ENCODE results near the gene DLG2.

DLG2 gene

DNA sequence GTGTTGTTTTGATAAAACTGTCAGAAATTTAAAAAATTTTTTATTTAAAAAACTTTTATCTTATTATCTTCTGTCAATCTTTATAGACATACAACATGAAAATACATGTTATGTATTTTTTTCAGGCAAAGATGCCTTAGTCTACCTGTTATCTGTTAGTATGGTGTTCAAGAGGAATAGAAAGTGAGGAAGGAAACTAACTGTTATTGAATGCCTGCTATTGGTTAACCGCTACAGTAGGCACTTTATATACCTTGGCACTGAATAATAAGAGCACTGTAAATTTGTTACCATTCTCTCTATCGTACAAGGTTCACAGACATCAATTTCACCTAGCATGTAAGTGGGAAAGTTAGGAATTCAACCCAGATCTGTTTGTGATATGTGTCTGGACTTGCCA lies 2068.9 kb downstream of the DLG2 start:
- Histone ChIP-seq H3K9me2 (ENCODE audit: low read depth, low read length) (no peaks in the 10 kb centered on the region), H3K4me2 (ENCODE audit: low read length) (peak overlapping the region; percentile 32; the same call in 1 of the 2 replicates), H2AFZ (ENCODE audit: low read length) (no peak overlapping the region), H3K9me3 (ENCODE audit: low read length) (no peaks in the 10 kb centered on the region), H3F3A (ENCODE audit: insufficient read depth, low read length) (no peaks in the 10 kb centered on the region), H4K20me1 (ENCODE audit: insufficient read depth, low read length) (no peaks in the 10 kb centered on the region), H3K4me3 (ENCODE audit: low read depth, low read length, poor library complexity, severe bottlenecking) (no peak overlapping the region), H3K27me3 (ENCODE audit: insufficient read depth, low read length) (no peaks in the 10 kb centered on the region), H3K79me2 (ENCODE audit: insufficient read depth, low read length) (no peaks in the 10 kb centered on the region), H3K4me1 (ENCODE audit: insufficient read depth, low read length, severe bottlenecking) (peaks cover 32% of the 10 kb centered on the region), H3K27ac (ENCODE audit: low read depth, low read length, poor library complexity, severe bottlenecking) (peak overlapping the region; percentile 11), H3K36me3 (ENCODE audit: insufficient read depth, low read length) (no peaks in the 10 kb centered on the region), H3K9ac (ENCODE audit: low read length) (no peak overlapping the region)
- no peak for TF ChIP-seq EZH2 (IDR thresholded peaks at IDR 0.05; ENCODE audit: borderline replicate concordance, low read length)
- TF ChIP-seq, protein P1, sequence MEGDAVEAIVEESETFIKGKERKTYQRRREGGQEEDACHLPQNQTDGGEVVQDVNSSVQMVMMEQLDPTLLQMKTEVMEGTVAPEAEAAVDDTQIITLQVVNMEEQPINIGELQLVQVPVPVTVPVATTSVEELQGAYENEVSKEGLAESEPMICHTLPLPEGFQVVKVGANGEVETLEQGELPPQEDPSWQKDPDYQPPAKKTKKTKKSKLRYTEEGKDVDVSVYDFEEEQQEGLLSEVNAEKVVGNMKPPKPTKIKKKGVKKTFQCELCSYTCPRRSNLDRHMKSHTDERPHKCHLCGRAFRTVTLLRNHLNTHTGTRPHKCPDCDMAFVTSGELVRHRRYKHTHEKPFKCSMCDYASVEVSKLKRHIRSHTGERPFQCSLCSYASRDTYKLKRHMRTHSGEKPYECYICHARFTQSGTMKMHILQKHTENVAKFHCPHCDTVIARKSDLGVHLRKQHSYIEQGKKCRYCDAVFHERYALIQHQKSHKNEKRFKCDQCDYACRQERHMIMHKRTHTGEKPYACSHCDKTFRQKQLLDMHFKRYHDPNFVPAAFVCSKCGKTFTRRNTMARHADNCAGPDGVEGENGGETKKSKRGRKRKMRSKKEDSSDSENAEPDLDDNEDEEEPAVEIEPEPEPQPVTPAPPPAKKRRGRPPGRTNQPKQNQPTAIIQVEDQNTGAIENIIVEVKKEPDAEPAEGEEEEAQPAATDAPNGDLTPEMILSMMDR (IDR thresholded peaks at IDR 0.05; ENCODE audit: low read length) = no peak

DNA sequence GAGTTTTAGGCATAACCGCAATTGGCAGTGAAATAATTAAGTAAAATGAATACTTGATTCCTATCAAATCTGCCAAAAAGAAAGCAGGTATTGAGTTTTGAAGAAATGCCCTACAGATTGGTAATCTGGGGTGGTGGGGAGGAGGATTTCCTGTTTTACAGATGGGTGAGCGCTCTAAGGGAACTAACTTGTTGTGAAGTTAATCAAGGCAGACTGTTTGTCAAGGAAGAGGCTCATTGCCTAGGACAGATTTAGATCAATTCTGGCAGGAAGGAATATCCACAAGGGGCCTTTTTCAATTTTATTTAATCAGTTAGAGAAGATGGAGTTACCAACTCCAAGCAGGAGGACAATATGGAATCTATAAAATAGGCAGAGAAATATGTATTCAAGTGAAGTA lies 2069.5 kb downstream of the DLG2 start:
- Histone ChIP-seq H3K79me2 (ENCODE audit: insufficient read depth, low read length) (no peaks in the 10 kb centered on the region), H3K4me1 (ENCODE audit: insufficient read depth, low read length, severe bottlenecking) (peaks cover 32% of the 10 kb centered on the region), H2AFZ (ENCODE audit: low read length) (no peak overlapping the region), H3K36me3 (ENCODE audit: insufficient read depth, low read length) (no peaks in the 10 kb centered on the region), H4K20me1 (ENCODE audit: insufficient read depth, low read length) (no peaks in the 10 kb centered on the region), H3K4me2 (ENCODE audit: low read length) (peak overlapping the region; percentile 3; the same call in 1 of the 2 replicates), H3K9me2 (ENCODE audit: low read depth, low read length) (no peaks in the 10 kb centered on the region), H3K9me3 (ENCODE audit: low read length) (no peaks in the 10 kb centered on the region), H3F3A (ENCODE audit: insufficient read depth, low read length) (no peaks in the 10 kb centered on the region), H3K9ac (ENCODE audit: low read length) (no peak overlapping the region), H3K27ac (ENCODE audit: low read depth, low read length, poor library complexity, severe bottlenecking) (peak overlapping the region; percentile 11), H3K27me3 (ENCODE audit: insufficient read depth, low read length) (no peaks in the 10 kb centered on the region), H3K4me3 (ENCODE audit: low read depth, low read length, poor library complexity, severe bottlenecking) (no peak overlapping the region)
- TF ChIP-seq EZH2 (IDR thresholded peaks at IDR 0.05; ENCODE audit: borderline replicate concordance, low read length) = no peak
- TF ChIP-seq, protein P1 (IDR thresholded peaks at IDR 0.05; ENCODE audit: low read length) = no peak

DNA sequence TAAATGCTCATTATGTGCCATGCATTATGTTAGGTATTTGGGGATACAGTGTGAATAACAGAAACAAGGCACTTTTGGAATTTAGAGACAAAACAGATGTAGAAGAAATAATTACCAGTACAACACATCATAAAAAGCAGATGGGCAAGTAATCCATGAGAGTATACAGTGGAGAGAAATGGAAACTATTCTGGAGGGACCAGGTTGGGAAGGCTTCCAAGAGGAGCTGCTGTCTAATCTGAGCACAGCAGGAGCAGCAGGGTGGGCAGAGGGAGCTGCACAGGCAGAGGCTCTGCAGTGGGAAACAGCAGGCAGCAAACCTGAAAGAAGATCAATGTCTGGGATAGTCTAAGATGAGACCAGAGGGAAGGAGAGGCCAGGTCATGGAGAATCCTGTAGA lies 2072.3 kb downstream of the DLG2 start:
- H3F3A ChIP-seq (ENCODE audit: insufficient read depth, low read length) = no peaks in the 10 kb centered on the region
- H3K4me2 ChIP-seq (ENCODE audit: low read length) = no peak overlapping the region
- H2AFZ ChIP-seq (ENCODE audit: low read length) = no peak overlapping the region
- no peaks in the 10 kb centered on the region for H3K9me2 ChIP-seq (ENCODE audit: low read depth, low read length)
- H3K9me3 ChIP-seq (ENCODE audit: low read length) = no peaks in the 10 kb centered on the region
- no peak overlapping the region for H3K9ac ChIP-seq (ENCODE audit: low read length)
- peaks cover 32% of the 10 kb centered on the region for H3K4me1 ChIP-seq (ENCODE audit: insufficient read depth, low read length, severe bottlenecking)
- H3K27me3 ChIP-seq (ENCODE audit: insufficient read depth, low read length) = no peaks in the 10 kb centered on the region
- no peak overlapping the region for H3K27ac ChIP-seq (ENCODE audit: low read depth, low read length, poor library complexity, severe bottlenecking)
- no peaks in the 10 kb centered on the region for H4K20me1 ChIP-seq (ENCODE audit: insufficient read depth, low read length)
- H3K4me3 ChIP-seq (ENCODE audit: low read depth, low read length, poor library complexity, severe bottlenecking) = no peak overlapping the region
- H3K36me3 ChIP-seq (ENCODE audit: insufficient read depth, low read length) = no peaks in the 10 kb centered on the region
- no peaks in the 10 kb centered on the region for H3K79me2 ChIP-seq (ENCODE audit: insufficient read depth, low read length)
- TF ChIP-seq, protein P1 (IDR thresholded peaks at IDR 0.05; ENCODE audit: low read length) = no peak
- TF ChIP-seq EZH2 (IDR thresholded peaks at IDR 0.05; ENCODE audit: borderline replicate concordance, low read length) = no peak

All from OCI-LY1 (cell line).